Mesodermal cell (in vitro differentiated cells): ENCODE measurements around the gene RASGRF2.
"Not testable (repeated sequence)": the region's sequence is repeated elsewhere in the genome, so short reads cannot be mapped to it uniquely, and the experiment has no call there.

Experiments
- H3K27ac ChIP-seq: 2 replicates; pipeline ENCODE4 v1.7.0; 2013; ENCODE audit warnings: mild to moderate bottlenecking, low read depth, low read length, moderate library complexity; ENCODE audit not compliant: severe bottlenecking
- H3K36me3 ChIP-seq: 2 replicates; pipeline ENCODE4 v1.7.1; 2013; ENCODE audit warnings: mild to moderate bottlenecking, low read length, moderate library complexity; ENCODE audit not compliant: control insufficient read depth, insufficient read depth
- H3K4me1 ChIP-seq: one replicate; pipeline ENCODE4 v1.7.1; 2013; ENCODE audit warnings: mild to moderate bottlenecking, low read length; ENCODE audit not compliant: insufficient read depth, control insufficient read depth, poor library complexity, severe bottlenecking
- H3K4me3 ChIP-seq: 2 replicates; pipeline ENCODE4 v1.7.0; 2013; ENCODE audit warnings: low read length, control low read depth, mild to moderate bottlenecking; ENCODE audit not compliant: insufficient read depth, poor library complexity, severe bottlenecking; ENCODE audit errors: extremely low read depth
- H3K9me3 ChIP-seq: 2 replicates; pipeline ENCODE4 v1.7.1; 2013; ENCODE audit warnings: mild to moderate bottlenecking, low read length, moderate library complexity; ENCODE audit not compliant: control insufficient read depth
- WGBS, 2 experiments: methylation state at CpG; one replicate each; pipeline ENCODE4 v1.1.5; 2013; ENCODE audit warnings: missing lambda C conversion rate in 2 of 2; ENCODE audit not compliant: insufficient coverage in 2 of 2; 5-methylcytosine and 5-hydroxymethylcytosine counted together

The RASGRF2 gene

GRCh38 chr5:81006231-81006630 lies 46.1 kb downstream of the RASGRF2 start:
- Histone ChIP-seq H3K36me3 (no peaks in the 10 kb centered on the region), H3K27ac (no peak overlapping the region), H3K9me3 (no peaks in the 10 kb centered on the region), H3K4me3 (no peak overlapping the region), H3K4me1 (no peaks in the 10 kb centered on the region)

- H3K9me3 ChIP-seq, result no peaks in the 10 kb centered on the region
- WGBS, 2 experiments, result 91 to 100% methylated on average over 1 of the region's 8 CpGs
- H3K4me1 ChIP-seq, result no peaks in the 10 kb centered on the region
Measured at GRCh38 chr5:81006947-81007636, 46.9 kb downstream of the RASGRF2 start.

DNA sequence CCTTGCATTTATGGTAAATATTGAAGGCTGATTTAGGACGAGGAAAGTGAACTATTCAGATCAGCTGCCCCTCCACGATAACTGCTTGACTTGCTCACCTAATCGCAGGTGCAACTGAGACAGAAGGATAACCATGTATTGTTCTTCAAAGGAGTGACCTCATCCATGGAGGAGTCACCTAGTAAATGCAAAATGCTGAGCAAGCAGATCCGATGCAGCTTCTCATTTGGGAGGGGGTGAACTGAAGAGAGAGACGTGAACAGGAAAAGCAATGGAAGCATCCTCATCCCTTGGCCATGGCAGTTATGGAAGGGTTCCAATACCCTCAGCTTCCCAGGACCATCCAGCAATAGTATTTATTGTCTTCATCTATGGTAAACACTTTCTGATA lies 47.5 kb downstream of the RASGRF2 start:
- no peaks in the 10 kb centered on the region for H3K9me3 ChIP-seq
- H3K36me3 ChIP-seq, result no peaks in the 10 kb centered on the region
- WGBS, 2 experiments, result 90 to 95% methylated on average over 4 to 5 of the region's 5 CpGs
- no peak overlapping the region for H3K4me3 ChIP-seq
- no peak overlapping the region for H3K27ac ChIP-seq
- no peaks in the 10 kb centered on the region for H3K4me1 ChIP-seq

More at GRCh38 chr5:81006947-81007636, 46.9 kb downstream of the RASGRF2 start:
- H3K4me3 ChIP-seq, result no peak overlapping the region
- H3K36me3 ChIP-seq, result no peaks in the 10 kb centered on the region
- no peak overlapping the region for H3K27ac ChIP-seq

DNA sequence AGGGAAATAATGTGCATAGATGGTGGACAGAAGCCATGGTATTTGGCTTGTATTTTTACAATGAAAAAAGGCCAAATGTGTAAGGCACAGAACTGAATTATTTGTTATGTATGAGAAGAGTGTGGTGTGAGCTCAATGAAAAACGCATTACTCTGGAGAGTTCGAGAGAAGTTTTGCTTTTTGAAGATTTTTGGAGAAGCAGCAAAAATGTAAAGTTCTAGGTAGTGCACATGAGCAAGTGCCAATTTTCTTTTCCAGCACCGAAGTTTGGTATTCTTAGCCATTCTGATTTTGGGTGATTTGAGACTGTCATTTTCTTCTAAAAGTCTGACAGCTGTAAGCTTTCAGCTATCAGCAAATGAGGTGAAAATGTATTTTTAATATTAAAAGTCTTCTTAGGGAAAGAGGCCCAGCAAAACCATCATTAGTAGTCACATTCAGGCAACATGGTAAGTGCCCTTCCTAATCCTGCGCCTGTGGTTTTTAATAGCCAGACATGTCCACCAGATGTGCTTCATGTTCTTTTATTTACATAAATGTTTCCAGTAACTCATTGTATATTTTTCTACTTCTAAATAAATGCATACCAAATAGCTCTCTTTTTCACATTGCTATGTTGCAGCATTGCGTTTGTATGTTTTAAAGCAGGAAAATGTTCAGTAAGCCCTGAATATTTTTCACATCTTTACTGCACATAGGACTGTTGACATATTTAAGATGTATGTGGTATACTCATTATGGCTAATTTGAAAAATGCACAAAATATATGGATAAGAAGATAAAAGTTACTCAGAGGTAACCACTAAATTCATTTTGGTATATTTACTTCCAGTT lies 50.4 kb downstream of the RASGRF2 start:
- Histone ChIP-seq H3K4me3 (no peak overlapping the region), H3K9me3 (no peaks in the 10 kb centered on the region), H3K27ac (no peak overlapping the region), H3K36me3 (no peaks in the 10 kb centered on the region), H3K4me1 (no peaks in the 10 kb centered on the region)
- whole genome bisulfite sequencing, 2 experiments, result 92 to 96% methylated on average over 3 to 4 of the region's 5 CpGs

DNA sequence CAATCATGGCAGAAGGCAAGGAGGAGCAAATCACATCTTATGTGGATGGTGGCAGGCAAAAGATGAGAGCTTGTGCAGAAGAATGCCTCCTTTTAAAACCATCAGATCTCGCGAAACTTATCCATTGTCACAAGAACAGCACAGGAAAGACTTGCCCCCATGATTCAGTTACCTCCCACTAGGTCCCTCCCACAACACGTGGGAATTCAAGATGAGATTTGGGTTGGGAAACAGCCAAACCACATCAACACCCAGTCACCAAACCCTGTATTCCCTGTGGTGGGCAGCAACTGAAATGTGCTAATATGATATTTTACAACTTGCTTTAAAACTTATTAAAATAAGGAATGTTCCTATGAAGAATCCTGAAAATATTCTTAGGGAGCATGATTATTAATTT lies 54.2 kb downstream of the RASGRF2 start:
- Histone ChIP-seq H3K4me3 (no peak overlapping the region), H3K9me3 (no peaks in the 10 kb centered on the region)
- 80% methylated on average over 1 of the region's 3 CpGs; no CpG with 5 or more reads in 1 of the 2 experiments for WGBS, 2 experiments

GRCh38 chr5:81016116-81016515 lies 56.0 kb downstream of the RASGRF2 start:
- Histone ChIP-seq H3K4me1 (peaks cover 9% of the 10 kb centered on the region), H3K36me3 (no peaks in the 10 kb centered on the region), H3K27ac (no peak overlapping the region), H3K4me3 (no peak overlapping the region), H3K9me3 (no peaks in the 10 kb centered on the region)
- WGBS, 2 experiments, result no CpG with 5 or more reads among the region's 1 CpG

More for the DNA sequence above, 54.2 kb downstream of the RASGRF2 start:
- H3K4me1 ChIP-seq, result no peaks in the 10 kb centered on the region
- H3K36me3 ChIP-seq, result no peaks in the 10 kb centered on the region
- H3K27ac ChIP-seq, result no peak overlapping the region

- no peak overlapping the region for H3K27ac ChIP-seq
- WGBS, 2 experiments, result 100% methylated on average over 1 of the region's 2 CpGs; no CpG with 5 or more reads in 1 of the 2 experiments
Measured at GRCh38 chr5:81017320-81017719, 57.2 kb downstream of the RASGRF2 start.

DNA sequence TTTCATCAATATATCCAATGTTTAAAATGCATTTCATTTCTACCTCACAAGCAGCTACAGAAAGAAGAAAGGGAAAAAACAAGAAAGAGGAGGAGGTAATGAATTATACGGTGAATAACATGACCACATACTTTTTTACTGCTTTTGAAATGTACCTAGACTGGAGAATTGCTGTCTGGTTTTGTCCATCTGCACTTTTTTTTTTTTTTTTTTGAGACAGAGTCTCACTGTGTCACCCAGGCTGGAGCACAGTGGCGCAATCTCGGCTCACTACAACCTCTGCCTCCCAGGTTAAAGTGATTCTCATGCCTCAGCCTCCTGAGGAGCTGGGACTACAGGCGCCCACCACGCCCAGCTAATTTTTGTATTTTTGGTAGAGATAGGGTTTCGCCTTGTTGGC lies 58.4 kb downstream of the RASGRF2 start:
- H3K27ac ChIP-seq, H3K36me3 ChIP-seq, H3K9me3 ChIP-seq, H3K4me3 ChIP-seq: not testable (repeated sequence)
- peaks cover 10% of the 10 kb centered on the region for H3K4me1 ChIP-seq
- WGBS, 2 experiments, result no CpG with 5 or more reads among the region's 6 CpGs

More at GRCh38 chr5:81017320-81017719, 57.2 kb downstream of the RASGRF2 start:
- Histone ChIP-seq H3K9me3 (no peaks in the 10 kb centered on the region), H3K36me3 (no peaks in the 10 kb centered on the region), H3K4me1 (peaks cover 10% of the 10 kb centered on the region), H3K4me3 (no peak overlapping the region)

GRCh38 chr5:81019748-81020147 lies 59.6 kb downstream of the RASGRF2 start:
- no peaks in the 10 kb centered on the region for H3K9me3 ChIP-seq
- H3K27ac ChIP-seq, result no peak overlapping the region
- no peak overlapping the region for H3K4me3 ChIP-seq
- WGBS, 2 experiments, result 100% methylated on average over 1 of the region's 1 CpG; no CpG with 5 or more reads in 1 of the 2 experiments
- H3K36me3 ChIP-seq, result no peaks in the 10 kb centered on the region
- peaks cover 10% of the 10 kb centered on the region for H3K4me1 ChIP-seq

DNA sequence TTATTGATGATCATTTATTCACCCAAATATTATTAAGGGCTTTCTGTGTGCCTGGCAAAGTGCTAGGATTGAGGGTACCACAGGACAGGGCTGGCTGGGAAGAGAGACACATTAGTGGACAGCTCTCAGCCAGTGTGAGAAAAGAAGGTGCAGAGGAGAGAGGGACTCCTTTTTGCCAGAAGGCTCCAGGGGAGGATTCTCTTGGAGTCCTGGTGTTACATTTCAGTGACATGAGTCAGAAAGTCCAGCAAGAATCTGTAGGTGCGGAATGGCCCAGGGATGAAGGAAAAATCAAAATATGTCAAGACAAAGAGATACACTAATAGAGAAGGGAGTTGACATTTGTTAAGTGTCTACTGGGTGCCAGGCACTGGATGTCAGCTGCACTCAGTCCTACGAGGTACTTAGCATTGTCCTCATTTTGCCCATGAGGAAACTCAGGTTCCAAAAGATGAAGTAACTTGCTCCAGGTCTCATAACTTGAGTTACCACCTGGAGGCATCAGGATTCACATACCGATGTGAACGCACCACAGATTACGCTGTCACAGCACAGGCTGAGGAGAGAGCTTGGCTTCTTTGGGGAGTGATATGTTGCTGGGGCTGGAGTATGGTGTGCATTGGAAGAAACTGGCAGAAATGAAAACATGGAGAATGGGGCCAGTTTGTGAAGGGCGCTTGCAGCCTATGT lies 60.5 kb downstream of the RASGRF2 start:
- H3K9me3 ChIP-seq, result no peaks in the 10 kb centered on the region
- H3K27ac ChIP-seq, result no peak overlapping the region
- 89 to 99% methylated on average over 5 to 6 of the region's 6 CpGs for WGBS, 2 experiments
- H3K36me3 ChIP-seq, result no peaks in the 10 kb centered on the region
- H3K4me1 ChIP-seq, result peaks cover 10% of the 10 kb centered on the region
- no peak overlapping the region for H3K4me3 ChIP-seq
